ENCODE measurements around the gene TAGLN3. TPM values are rescaled to one million over a fixed set of nuclear protein-coding genes. Genes with fewer than 3 reads are reported as not detected.

TAGLN3 gene
- total and polyA plus RNA-seq, 2 donors (not counting 3 experiments of a cell fraction or from before 2014, with no cell fraction given): not detected

- DNase-seq (ENCODE audit: low read depth, low spot score): no peak
- Histone ChIP-seq H4K20me1 (replicated peaks; ENCODE audit: control insufficient read depth, extremely low read depth, insufficient read depth, low read length) (no peaks in the 10 kb centered on the region), H3K9ac (replicated peaks; ENCODE audit: extremely low read depth, insufficient read depth, low read length) (no peak overlapping the region), H3K9me1 (replicated peaks; ENCODE audit: control insufficient read depth, extremely low read depth, insufficient read depth, low read length) (no peaks in the 10 kb centered on the region), H3K27me3 (ENCODE audit: control insufficient read depth in 2 of 2, insufficient read depth in 2 of 2, low read length in 2 of 2) (no peaks in the 10 kb centered on the region), H3K4me2 (ENCODE audit: insufficient read depth, low read length) (no peak overlapping the region), H3K27ac (ENCODE audit: insufficient read depth, low read depth, low read length) (no peak overlapping the region), H2AFZ (ENCODE audit: low read depth, low read length) (no peak overlapping the region), H3K79me2 (ENCODE audit: control insufficient read depth, insufficient read depth, low read length) (no peaks in the 10 kb centered on the region), H3K4me3 (replicated peaks in 1 of 3; ENCODE audit: insufficient read depth in 1 of 3, low read depth in 1 of 3, low read length in 3 of 3) (no peak overlapping the region), H3K4me1 (ENCODE audit: control insufficient read depth, extremely low read depth, insufficient read depth, low read length) (peaks cover 10% of the 10 kb centered on the region), H3K36me3 (ENCODE audit: control insufficient read depth in 2 of 2, extremely low read depth in 1 of 2, insufficient read depth in 2 of 2, low read length in 2 of 2) (peaks cover 12 to 20% of the 10 kb centered on the region in 2 experiments), H3K9me3 (replicated peaks; ENCODE audit: control insufficient read depth, insufficient read depth, low read length) (no peaks in the 10 kb centered on the region)
- ChIA-PET CTCF (interaction anchor here (7.5 to 7.9 kb wide), 2 partner anchors 73 to 254 kb away, joined by 192 to 239 read pairs; no protein-coding TSS in a partner anchor), POLR2A (no interaction called here)
- no peak for FAIRE-seq
- dilution Hi-C loops (cut with MboI; ENCODE audit: extremely low pct_ligation_motif_present, low sequenced_read_pairs) (no loop called here), intact Hi-C loops (cut with micrococcal nuclease) (no loop called here)
- BruUV-seq (replicated peaks): no TSS peak
- TF ChIP-seq POLR2A (IDR thresholded peaks at IDR 0.05; ENCODE audit: low read depth, low read length): no peak
- no peak for TF ChIP-seq CTCF (IDR thresholded peaks at IDR 0.05; ENCODE audit: extremely low read depth in 1 of 2, insufficient read depth in 1 of 2, low read depth in 1 of 2, low read length in 2 of 2)
- no peak for TF ChIP-seq EZH2 (IDR thresholded peaks at IDR 0.05; ENCODE audit: borderline replicate concordance, low read depth, low read length, severe bottlenecking)
- TF ChIP-seq, protein P1, sequence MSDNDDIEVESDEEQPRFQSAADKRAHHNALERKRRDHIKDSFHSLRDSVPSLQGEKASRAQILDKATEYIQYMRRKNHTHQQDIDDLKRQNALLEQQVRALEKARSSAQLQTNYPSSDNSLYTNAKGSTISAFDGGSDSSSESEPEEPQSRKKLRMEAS (IDR thresholded peaks at IDR 0.05; ENCODE audit: insufficient read depth, insufficient read length): no peak
- no peak for TF ChIP-seq JUN (IDR thresholded peaks at IDR 0.05; ENCODE audit: borderline replicate concordance, insufficient read depth, insufficient read length, low read depth)
- TF ChIP-seq GATA2 (IDR thresholded peaks at IDR 0.05; ENCODE audit: insufficient read depth, insufficient read length, low read depth, low read length): no peak
- no peak for TF ChIP-seq FOS (IDR thresholded peaks at IDR 0.05; ENCODE audit: borderline replicate concordance, insufficient read depth, low read length)
- no peak for TF ChIP-seq MYC (IDR thresholded peaks at IDR 0.05; ENCODE audit: low read depth, low read length)
- no peak for TF ChIP-seq POLR2AphosphoS5 (IDR thresholded peaks at IDR 0.05; ENCODE audit: insufficient read depth, low read depth, low read length)
Observed at GRCh38 chr3:111971533-111972130, 27.1 kb upstream of the TAGLN3 start.

Measured in endothelial cell of umbilical vein (primary cell).